Suppressor macrophage treated with lipopolysaccharide for 1 hour (primary cell): ENCODE data around the gene DRD1.
A peak's percentile ranks its signal among the peaks of the same experiment; 100 is the strongest.

Experiments
- DNase-seq, 3 donors: peaks; one replicate each; pipeline ENCODE4 v3.0.0-alpha.2; 2020 to 2022

Gene DRD1

DNA sequence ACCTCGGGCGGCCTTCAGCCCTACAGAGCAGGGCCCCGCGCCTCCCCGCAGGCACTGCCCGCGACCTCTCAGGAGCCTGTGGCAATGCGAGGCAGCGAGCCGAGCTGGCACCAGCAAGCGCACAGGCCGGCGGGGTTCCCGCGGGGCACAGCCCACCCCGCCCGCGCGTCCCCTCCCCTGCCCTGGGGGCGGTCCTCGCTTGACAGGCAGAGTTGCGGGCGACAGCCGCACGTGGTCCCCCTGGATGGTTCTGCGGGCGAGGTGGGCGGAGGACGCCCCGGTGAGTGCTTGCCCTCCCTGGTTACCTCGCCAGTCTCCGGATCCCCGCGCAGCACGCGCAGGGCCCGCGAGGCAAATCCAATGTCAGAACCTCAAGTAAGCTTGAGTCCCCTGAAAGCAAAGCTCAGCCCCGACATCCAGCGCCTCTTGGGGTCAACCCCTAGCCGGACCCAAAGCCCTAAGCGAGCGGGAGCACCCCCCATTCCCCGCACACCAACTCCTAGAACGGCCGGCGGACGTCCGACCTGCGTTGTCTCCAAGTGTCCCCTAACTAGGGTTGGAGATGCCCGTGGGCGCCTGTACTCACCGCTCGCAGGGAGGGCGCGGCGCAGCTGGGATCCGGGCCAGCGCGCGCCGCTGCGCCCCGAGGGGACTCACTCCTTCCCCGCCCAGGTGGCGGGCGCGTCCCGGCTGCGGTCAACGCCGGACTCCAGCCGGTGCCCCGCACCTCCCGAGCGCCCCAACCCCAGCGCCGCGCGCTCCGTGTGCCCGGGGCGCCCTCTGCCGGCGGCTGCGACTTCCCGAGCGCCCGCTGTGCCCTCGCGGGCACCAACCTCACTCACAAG is at the start of gene DRD1:
DRD1 (minus strand) TSS at position 123 of the 845 bp plus-strand sequence. CDS start 1,083 bp downstream, outside the sequence.
- DNase-seq: peak; percentile 44 to 77 (median 55)

- peak in 1 of 3 donors; percentile 10 for DNase-seq
Observed at GRCh38 chr5:175493726-175494125, 49.7 kb upstream of the DRD1 start.

GRCh38 chr5:175493260-175493659 is 49.3 kb upstream of the DRD1 start:
- DNase-seq: no peak

- no peak for DNase-seq
Observed at GRCh38 chr5:175491223-175491622, 47.2 kb upstream of the DRD1 start.

DNA sequence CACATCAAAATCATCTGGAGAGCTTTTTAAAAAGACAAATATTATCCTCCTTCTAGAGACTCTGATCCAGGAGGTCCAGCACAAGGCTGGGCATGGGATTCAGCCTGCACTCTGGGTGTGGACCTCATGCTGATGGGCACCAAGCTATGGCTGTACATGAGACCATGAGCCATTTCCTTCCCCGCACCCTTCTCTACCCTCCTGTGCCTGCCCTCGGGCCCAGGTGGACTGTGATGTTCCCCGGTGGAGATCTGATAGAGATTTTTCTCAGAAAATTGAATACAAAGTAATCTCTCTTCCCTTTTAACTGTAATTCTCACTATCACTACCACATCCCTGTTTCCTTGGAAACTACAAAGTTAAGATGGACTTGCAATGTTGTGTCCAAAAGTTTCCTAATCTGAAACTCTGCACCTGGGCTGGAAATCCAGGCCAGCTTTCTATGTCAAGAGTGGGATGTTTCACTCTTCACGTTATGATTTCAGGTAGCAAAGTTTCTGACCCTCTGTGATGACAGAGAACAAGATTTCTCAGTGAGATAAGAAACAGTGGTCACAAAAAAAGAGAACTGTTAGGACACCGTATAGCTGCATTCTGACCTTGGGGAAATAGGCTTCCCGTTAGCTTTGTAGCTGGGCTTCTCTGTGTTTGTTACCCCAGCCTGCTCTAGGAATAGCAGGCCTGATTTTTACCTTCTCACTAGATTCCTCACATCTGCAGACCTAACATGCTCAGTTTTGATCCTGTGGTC is 45.9 kb upstream of the DRD1 start:
- DNase-seq: no peak

GRCh38 chr5:175487514-175488222 is 43.7 kb upstream of the DRD1 start:
- no peak for DNase-seq

DNA sequence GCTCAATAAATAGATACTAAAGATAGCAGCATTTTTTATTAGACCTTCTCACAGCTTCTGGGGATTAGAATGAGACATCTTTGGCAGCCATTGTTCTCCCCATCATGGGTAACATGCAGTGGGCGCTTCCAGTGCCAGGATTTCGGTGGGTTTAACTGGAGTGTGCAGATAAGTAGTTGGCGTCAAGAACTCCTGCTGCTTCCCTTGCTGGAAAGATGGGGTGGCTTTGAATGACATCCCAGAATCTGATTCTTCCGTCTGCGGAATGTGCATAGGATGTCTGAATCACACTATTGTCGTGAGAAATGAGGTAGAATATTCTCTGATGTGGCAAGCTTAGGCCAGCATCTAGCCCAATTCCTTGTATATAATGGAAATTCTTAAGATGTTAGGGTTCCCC is 41.6 kb upstream of the DRD1 start:
- DNase-seq: no peak

GRCh38 chr5:175484829-175485228 is 40.8 kb upstream of the DRD1 start:
- DNase-seq: no peak

- DNase-seq: no peak
Observed at GRCh38 chr5:175484322-175484721, 40.3 kb upstream of the DRD1 start.

- no peak for DNase-seq
Observed at GRCh38 chr5:175483337-175483736, 39.4 kb upstream of the DRD1 start.

DNA sequence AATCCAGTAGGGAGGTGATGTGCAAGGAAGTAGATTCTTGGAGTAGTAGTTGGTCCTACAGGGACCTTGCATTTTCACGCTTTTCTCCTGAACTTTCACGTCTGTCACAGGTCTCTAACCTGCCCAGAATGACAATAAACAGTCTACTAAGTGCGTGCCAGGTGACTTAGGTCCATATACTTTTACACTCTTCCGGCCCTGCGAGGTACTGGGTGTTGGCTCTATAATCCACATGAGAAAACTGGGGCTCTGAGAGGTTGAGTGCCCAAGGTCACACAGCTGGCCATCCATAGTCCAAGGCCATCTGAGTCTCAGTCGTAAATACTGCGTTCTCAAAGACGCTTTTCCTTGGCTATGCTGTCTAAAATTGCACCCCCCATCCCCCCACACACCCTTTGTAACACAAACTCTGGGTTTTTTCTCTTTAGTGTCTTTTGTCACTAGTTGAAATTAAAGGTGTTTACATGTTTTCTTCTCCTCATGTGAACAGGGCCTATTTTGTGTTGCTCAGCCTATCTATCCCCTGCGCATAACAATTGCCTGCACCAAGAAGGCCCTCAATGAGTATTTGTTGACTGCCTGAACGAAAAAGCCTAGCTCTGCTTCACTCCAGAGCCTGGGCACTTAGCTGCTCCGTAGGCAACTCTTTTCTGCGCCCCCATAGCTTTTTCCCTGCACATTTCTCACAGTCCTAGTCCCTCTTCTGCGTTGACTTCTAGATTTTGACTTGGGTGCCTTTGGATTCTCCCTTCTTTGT is 35.3 kb upstream of the DRD1 start:
- no peak for DNase-seq

- DNase-seq: peak; percentile 71 to 89 (median 78)
Observed at GRCh38 chr5:175478384-175479124, 34.6 kb upstream of the DRD1 start, which contains the start of gene SFXN1. Gene SFXN1 (plus strand): TSS chr5:175478560. CDS start chr5:175492104, 13,544 bp downstream.

DNA sequence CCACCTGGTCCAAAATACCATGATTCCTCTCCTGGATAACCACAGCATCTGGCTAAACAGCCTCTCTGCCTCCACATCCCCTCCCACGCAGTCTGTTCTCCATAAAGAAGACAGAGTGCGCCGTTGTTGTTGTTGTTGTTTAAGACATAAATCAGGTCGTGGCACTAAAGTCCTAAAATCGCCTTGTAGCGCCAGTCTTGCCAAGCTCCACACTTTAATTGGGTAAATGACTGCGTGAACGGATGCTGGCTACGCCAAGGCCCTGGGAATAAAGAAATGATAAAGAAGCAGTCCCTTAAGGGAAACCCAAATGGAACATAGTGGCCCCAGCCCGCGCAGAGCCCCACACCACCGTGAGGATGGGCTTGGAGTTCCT is 34.0 kb upstream of the DRD1 start:
- peak; percentile 13 to 22 (median 20) for DNase-seq

- no peak for DNase-seq
Observed at GRCh38 chr5:175477440-175477839, 33.5 kb upstream of the DRD1 start.

DNA sequence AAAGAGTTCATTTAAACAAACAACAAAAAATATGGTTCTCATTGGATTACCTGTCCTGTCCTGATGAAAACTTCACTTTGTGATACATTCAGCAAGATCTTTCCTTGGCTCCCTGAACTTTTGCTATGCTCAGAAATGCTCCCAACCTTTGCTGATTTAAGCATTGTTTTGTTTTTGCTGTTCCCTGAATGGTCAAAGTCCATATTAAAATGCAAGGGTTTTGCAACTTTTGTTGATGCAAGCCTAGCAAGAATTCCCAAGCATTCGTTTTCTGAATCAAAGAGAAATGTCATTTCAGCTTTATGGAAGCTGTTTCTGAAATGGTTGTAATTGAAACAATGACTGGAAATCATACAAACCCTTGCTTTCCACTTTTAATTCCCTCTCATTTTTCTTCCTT is 31.3 kb upstream of the DRD1 start:
- no peak for DNase-seq

DNA sequence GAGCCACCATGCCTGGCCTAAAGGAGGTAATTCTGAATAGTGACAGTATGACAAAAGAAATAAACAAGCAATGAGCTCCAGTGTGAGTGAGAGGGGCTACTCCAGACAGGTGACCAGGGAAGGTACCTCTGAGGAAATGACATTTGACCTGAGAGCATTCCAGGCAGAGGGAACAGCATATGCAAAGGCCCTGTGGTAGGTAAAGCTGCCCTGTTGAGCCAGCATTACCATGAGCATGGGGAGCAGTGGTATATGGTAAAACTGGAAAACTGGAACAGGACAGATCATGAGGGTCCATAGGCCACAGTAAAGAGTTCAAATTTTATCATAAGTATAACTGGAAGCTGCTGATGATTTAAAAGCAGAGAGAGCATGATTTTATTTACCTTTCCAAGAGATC is 28.4 kb upstream of the DRD1 start:
- DNase-seq: no peak

- DNase-seq: peak in 2 of 3 donors; percentile 5 to 12
Observed at GRCh38 chr5:175471628-175472027, 27.6 kb upstream of the DRD1 start.

- DNase-seq: no peak
Observed at GRCh38 chr5:175471196-175471595, 27.2 kb upstream of the DRD1 start.

- no peak for DNase-seq
Observed at GRCh38 chr5:175470781-175471180, 26.8 kb upstream of the DRD1 start.

GRCh38 chr5:175469916-175470315 is 25.9 kb upstream of the DRD1 start:
- DNase-seq: no peak

DNA sequence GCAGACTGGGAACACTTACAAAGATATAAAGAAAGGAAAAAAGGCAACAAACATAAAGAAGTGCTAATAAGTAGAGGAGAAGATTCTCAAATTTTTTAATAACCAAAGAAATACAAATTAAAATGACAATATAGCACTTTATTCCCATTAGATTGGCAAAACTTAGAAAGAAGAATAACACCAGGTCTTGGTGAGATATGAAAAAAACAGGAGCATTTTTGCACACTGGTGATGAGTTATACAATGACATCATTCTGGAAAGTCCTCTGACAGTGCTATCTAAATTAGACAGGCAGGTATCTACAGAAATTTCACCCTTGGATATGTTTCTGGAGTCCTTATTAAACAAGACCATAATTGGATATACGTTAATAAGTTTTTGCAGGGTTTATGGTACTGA is 24.9 kb upstream of the DRD1 start:
- no peak for DNase-seq
